Omental fat pad (tissue), 4 donors: ENCODE results near the gene NOTCH2. TPM values are rescaled to one million over a fixed set of nuclear protein-coding genes. Genes with fewer than 3 reads are reported as not detected.

Experiments used
- ATAC-seq: fragments of 150-250 bp; one replicate; pipeline ENCODE4 v1.9.1; 2016; ENCODE audit warnings: mild to moderate bottlenecking, moderate library complexity; ENCODE audit not compliant: low FRiP score
- DNase-seq: peaks from one replicate; pipeline ENCODE4 v3.0.0-alpha.2; 2019; ENCODE audit warnings: low spot score
- total RNA-seq, 4 donors: library from RNA; depleted of rRNA; stranded (reverse); fragments of >200 nt; gene quantifications; one replicate each; pipeline ENCODE4 v1.1.0, GENCODE V29; 2016
- TF ChIP-seq, protein P1 (sequence below), 3 donors: fragments of 450-650 bp; IDR thresholded peaks; one replicate each; pipeline ENCODE4 v1.5.1; 2016 to 2017; ENCODE audit warnings: antibody characterized with exemption in 3 of 3, mild to moderate bottlenecking in 3 of 3, moderate library complexity in 2 of 3

Gene NOTCH2
- total RNA-seq, 4 donors from 2014 or later = 72.5 to 96.8 (median 85.5) TPM

DNA sequence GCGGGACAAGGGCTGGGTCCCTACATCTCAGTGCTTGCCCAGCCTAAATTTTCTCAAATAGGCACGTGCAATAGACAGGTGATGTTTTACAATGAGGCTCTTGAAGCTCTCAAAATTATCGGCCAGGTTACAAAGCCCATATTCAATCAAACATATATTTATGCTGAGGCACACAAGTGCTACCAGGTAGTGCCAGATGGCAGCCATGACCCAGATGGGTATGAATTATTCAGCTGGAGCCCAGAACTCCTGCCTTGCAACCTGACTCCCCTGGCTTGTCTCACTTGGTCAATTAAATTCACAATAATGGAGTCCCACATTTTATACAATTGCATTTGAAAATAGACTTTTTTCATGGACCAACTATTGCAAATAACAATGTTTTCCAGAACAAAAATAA lies 160.8 kb downstream of the NOTCH2 start:
- ATAC-seq = no peak
- DNase-seq = no peak
- TF ChIP-seq, protein P1, sequence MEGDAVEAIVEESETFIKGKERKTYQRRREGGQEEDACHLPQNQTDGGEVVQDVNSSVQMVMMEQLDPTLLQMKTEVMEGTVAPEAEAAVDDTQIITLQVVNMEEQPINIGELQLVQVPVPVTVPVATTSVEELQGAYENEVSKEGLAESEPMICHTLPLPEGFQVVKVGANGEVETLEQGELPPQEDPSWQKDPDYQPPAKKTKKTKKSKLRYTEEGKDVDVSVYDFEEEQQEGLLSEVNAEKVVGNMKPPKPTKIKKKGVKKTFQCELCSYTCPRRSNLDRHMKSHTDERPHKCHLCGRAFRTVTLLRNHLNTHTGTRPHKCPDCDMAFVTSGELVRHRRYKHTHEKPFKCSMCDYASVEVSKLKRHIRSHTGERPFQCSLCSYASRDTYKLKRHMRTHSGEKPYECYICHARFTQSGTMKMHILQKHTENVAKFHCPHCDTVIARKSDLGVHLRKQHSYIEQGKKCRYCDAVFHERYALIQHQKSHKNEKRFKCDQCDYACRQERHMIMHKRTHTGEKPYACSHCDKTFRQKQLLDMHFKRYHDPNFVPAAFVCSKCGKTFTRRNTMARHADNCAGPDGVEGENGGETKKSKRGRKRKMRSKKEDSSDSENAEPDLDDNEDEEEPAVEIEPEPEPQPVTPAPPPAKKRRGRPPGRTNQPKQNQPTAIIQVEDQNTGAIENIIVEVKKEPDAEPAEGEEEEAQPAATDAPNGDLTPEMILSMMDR (IDR thresholded peaks at IDR 0.05) = no peak

DNA sequence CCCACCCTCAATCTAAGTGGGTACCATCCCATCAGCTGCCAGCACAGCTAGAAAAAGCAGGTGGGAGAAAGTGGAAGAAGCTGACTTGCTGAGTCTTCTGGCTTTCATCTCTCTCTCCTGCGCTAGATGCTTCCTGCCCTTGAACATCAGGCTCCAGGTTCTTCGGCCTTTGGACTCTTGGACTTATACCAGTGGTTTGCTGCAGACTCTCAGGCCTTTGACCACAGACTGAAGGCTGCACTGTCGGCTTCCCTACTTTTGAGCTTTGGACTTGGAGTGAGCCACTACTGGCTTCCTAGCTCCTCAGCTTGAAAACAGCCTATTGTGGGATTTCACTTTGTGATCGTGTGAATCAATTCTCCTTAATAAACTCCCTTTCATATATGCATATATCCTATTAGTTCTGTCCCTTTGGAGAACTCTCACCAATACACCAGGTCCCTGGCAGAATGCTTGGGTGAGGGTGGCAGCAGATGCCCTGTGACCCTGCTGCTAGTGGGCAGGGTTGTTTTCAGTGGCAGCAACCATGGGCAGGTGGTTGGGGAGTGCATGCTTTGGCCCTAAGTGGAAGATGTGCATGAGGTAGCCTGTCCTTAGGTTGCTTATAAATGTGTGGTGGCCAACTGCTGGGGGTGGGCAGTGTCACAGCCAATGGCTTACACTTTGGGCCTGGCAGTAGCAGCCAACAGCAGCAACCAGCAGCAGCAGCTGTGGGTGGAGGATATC lies 162.4 kb downstream of the NOTCH2 start:
- ATAC-seq (no peak), DNase-seq (no peak)
- TF ChIP-seq, protein P1 (IDR thresholded peaks at IDR 0.05) = no peak

DNA sequence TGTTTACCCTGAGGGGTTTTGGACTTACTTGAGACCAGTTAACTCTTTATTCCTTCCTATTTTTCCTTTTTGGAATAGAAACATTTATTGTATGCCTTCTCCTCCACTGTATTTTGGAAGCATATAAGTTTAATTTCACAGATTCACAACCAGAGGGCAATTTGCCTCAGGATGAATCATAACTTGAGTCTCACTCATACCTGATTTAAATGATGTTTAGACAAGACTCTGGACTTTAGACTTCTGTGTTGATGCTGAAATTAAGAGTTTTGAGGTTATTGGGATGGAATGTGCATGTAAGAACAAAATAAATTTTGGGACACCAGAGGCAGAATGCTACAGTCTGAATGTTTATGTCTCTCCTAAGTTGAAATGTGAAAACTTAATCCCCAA lies 166.0 kb downstream of the NOTCH2 start:
- DNase-seq (no peak), ATAC-seq (no peak)
- TF ChIP-seq, protein P1 (IDR thresholded peaks at IDR 0.05) = no peak

DNA sequence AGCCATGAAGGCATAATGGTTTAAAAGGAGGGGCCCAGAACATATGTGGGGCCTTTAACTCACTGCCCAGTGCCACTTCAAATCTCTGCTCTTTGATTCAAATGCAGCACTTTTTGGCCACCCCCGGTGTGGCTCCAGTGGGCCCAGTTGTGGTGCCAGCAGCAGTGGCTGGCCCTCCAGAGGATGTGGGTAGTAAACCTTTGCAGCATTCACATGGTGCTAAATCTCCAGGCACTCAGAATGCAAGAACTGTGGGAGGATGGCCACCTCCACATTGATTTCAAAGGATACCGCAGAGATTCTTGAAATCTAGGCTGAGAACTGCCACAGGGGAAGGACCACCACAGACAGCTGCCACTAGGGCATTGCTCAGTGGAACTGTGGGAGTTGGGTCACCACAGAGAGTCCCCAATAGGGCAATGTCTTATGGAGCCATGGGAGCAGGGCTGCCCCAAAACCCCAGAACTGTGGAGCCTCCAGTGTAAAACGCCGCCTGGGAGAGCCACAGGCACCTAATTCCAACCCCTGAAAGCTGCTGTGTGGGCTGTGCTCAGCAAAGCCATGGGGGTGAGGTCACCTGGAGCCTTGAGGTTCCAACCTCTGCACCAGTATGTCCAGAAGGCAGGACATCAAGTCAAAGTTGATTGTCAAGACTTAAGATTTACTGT lies 166.6 kb downstream of the NOTCH2 start:
- ATAC-seq = no peak
- TF ChIP-seq, protein P1 (IDR thresholded peaks at IDR 0.05) = no peak

DNA sequence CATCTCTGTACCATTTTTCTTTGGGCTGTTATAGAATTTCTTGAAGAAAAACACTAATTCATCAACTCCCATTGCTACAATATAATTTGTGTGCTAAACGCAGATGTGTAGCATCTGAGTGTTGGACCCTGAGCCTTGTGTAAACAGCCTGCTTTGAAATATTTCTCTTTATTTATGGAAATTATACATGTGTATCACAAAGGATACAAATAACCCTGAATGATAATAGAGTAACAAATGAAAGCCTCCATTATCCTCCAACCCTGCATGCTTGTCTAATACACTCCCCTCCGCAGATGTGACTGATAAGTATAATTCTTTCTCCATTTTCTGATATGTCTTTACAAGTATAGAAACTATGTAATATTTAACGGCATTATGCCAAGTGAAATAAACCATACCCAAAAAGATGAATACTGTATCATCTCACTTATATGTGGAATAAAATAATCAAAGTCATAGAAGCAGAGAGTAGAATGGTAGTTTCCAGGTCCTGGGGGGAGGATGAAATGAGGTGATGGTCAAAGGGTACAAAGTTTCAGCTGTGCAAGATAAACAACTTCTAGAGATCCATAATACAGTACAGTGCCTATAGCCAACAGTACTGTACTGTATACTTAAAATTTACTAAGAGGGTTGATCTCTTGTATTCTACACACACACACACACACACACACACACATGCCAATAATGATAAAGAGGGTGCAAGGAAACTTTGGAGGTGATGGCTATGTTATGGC lies 170.3 kb downstream of the NOTCH2 start:
- no peak for DNase-seq
- TF ChIP-seq, protein P1 (IDR thresholded peaks at IDR 0.05) = no peak
- no peak for ATAC-seq

More for the DNA sequence above, 166.6 kb downstream of the NOTCH2 start:
- DNase-seq = no peak

DNA sequence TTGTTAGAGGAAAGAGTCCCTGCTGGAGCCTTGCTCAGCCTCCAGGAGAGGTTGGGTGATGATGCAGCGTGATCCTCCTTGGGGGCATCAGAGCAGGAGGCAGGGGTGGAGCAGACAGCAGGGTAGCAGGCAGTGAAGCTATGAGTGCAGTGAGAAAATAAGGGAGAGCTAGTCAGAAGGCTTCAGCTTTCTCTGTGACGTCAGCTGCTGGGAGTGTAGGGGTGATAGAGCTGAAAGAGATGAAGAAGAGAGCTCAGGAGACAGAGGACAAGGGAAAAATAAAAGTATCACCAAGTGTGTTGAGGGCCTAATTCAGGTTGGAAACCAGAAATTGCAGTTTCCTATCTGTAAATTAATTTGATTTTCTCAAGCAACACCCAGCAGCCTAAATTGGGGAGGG lies 170.9 kb downstream of the NOTCH2 start:
- TF ChIP-seq, protein P1 (IDR thresholded peaks at IDR 0.05) = no peak
- DNase-seq (no peak), ATAC-seq (no peak)
